HG02642 (cell line): ENCODE results near the gene CYP20A1.
"Not testable (repeated sequence)": the region's sequence is repeated elsewhere in the genome, so short reads cannot be mapped to it uniquely, and the experiment has no call there.

Source experiments
- ATAC-seq: cut with Tn5 transposase; IDR thresholded peaks from one replicate; pipeline ENCODE4 v1.9.1; 2021; ENCODE audit warnings: mild to moderate bottlenecking; ENCODE audit not compliant: unreplicated experiment, poor library complexity

Gene CYP20A1, protein sequence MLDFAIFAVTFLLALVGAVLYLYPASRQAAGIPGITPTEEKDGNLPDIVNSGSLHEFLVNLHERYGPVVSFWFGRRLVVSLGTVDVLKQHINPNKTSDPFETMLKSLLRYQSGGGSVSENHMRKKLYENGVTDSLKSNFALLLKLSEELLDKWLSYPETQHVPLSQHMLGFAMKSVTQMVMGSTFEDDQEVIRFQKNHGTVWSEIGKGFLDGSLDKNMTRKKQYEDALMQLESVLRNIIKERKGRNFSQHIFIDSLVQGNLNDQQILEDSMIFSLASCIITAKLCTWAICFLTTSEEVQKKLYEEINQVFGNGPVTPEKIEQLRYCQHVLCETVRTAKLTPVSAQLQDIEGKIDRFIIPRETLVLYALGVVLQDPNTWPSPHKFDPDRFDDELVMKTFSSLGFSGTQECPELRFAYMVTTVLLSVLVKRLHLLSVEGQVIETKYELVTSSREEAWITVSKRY

DNA sequence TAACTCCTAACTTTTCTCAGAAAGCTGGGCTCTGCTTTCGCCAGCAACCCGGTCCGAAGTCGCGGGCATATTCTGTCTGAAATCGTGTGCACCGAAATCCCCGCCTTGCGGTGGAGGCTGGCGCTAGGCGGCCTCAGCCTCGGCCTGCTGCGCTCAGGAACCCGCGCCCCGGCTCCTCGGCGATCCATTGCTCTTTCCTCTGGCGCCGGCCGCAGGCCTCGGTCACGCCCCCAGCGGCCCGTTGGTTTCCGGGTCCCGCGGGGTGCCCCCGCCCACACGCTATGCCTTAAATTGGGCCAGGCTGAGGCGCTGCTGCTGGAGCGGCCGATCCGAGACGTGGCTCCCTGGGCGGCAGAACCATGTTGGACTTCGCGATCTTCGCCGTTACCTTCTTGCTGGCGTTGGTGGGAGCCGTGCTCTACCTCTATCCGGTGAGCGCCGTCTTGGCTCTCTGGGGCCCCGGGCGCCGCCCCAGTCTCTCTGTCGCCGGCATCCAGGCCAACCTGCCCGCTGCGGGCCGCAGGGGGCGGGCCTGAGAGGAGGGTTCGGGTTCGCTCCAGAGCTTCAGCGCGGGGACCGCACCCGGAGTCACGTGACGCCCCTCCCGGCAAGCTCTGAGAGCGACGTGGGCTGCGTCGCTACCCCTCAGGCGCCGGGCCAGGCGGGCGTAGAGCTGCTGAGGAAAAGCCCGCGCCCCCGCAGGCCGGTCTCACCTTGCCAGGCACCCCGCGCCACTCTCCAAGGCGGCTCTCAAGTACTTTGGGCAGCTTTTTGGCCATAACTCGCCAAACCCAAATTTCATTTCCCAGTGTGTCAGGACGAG lies at the start of gene CYP20A1:
Gene CYP20A1, plus strand, starts transcription at position 315 of the 823 bp plus-strand sequence. Its CDS starts 45 bp downstream, at position 360.
- peak; percentile 92 for ATAC-seq

- ATAC-seq = not testable (repeated sequence)
Observed at GRCh38 chr2:203190547-203190946, 48.3 kb upstream of the CYP20A1 start.

DNA sequence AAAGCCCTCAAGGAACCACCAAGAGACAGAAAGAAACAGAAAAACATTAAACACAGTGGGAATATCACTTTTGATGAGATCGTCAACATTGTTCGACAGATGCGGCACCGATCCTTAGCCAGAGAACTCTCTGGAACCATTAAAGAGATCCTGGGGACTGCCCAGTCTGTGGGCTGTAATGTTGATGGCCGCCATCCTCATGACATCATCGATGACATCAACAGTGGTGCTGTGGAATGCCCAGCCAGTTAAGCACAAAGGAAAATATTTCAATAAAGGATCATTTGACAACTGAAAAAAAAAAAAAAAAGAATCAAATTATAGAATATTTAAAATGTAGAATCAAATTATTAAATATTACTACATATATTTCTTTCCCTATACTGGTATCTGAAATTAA lies 47.8 kb upstream of the CYP20A1 start:
- ATAC-seq = not testable (repeated sequence)

DNA sequence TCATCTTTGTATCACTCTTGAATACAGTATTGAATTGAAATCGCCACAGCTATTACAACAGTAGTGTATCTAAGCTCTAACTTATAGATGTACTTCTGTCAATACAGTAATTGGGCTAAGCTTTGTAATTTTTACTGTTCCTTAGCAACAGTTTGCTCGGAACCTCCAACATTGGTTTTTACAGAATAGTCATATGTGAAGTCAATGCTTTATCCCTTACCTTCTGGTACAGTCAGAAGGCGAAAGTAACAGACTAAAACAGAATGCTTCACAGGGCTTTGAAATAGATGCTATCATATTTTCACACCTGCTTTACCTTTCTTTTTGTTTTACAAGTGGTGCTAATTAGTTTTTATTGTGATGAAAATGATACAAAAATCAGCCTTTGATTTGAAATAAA lies 46.9 kb upstream of the CYP20A1 start:
- ATAC-seq = no peak

GRCh38 chr2:203195331-203196036 lies 43.3 kb upstream of the CYP20A1 start:
- no peak for ATAC-seq

DNA sequence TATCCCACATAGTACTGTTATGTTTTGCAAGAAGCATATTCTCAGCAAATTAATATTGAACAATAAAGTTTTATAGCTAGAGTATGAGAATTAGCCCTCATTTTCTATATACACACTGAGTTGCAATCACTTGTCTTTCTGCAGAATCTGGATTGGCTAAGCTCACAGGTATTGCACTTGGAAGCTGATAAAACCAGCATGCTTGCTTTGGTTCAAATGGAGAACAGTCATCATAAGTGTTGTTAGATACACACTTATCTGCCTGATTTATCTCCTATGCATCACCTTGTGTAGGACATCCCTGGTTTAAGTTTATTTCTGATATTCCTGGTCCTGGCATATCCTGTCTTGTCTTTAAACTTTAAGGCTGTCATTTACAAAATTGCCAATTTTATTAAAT lies 38.0 kb upstream of the CYP20A1 start:
- no peak for ATAC-seq

DNA sequence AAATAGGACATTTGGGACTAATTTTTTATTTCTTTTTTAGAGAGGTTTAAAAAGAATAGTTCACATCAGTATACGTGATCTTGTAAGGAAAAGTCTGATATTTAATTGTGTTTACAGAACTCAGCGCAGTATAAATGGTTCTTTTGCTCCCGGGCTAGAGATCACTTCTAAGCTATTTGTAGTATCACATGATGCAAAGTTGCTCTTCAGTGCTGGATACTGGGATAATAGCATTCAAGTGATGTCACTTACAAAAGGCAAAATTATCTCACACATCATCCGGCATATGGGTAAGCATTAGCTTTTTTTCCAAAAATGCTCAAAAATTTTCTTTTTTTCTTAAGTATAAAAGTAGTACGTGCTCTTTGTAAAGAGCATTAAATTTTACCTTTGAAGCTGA lies 37.4 kb upstream of the CYP20A1 start:
- no peak for ATAC-seq

DNA sequence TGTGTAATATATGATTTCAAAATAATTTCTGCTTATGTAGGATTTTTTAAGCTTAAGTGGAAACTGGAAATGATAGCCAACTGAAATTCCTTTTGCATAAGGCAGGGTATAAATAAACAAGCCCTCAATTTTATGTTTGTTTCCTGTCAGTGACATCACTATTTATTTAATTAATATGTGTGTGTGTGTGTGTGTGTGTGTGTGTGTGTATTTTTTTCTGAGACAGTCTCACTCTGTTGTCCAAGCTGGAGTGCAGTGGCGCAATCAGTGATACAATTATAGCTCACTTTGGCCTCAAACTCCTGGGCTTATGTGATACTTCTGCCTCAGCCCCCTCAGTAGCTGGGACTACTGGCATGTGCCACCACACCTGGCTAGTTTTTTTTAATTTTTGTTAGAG lies 29.3 kb upstream of the CYP20A1 start:
- no peak for ATAC-seq

DNA sequence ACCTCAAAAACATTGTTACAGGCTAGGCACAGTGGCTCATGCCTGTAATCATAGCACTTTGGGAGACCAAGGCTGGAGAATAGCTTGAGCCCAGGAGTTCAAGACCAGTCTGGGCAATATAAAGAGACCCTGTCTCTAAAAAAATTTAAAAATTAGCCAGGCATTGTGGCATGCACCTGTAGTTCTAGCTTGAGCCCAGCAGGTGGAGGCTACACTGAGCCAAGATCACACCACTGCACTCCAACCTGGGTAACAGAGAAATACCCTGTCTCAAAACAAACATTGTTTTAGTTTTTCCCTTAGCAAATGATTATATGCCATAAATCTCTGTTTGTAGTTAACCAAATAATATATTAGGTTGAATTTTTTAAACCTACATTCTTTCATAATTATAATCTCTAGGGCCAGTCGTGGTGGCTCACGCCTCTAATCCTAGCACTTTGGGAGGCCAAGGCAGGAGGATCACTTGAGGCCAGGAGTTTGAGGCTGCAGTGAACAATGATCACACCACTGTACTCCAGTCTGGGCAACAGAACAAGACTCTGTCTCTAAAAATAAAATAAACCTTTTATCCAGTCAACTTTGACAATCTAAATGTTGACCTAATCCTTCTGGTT lies 13.3 kb upstream of the CYP20A1 start:
- ATAC-seq = peak; percentile 63

DNA sequence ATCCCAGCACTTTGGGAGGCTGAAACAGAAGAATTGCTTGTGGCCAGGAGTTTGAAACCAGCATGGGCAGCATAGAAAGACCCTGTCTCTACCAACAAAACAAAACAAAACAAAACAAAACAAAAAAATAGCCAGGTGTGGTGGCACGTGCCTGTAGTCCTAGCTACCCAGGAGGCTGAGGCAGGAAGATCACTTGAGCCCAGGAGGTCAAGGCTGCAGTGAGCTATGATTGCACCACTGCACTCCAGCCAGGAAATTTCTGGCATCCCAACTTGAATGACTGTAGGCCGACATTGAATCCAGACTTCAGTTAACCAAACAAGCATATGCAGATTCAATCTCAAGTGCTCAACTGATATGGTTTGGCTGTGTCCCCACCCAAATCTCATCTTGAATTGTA lies 9.1 kb upstream of the CYP20A1 start:
- ATAC-seq = not testable (repeated sequence)

GRCh38 chr2:203237346-203238238 lies 1.2 kb upstream of the CYP20A1 start:
- ATAC-seq = no peak

GRCh38 chr2:203238292-203238703 lies 520 bp upstream of the CYP20A1 start:
- peak; percentile 0 for ATAC-seq

DNA sequence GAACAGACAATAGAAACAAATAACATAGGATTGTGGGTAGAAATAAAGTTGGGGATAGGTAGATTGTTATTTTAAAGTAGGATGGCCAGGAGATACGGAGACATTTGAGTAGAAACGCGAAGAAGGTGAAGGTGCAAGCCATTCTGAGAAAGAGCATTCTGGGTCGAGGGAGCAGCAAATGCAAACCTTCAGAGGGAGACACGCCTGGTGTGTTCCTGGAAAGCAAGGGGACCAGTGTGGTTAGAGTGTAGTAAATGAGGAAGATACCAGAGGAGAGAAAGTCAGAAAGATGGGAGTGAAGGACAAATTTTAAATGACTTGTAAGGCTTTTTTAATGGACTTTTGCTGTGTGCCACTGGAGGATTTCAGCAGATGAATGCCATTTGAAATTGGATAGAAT lies 1.7 kb downstream of the CYP20A1 start:
- no peak for ATAC-seq

DNA sequence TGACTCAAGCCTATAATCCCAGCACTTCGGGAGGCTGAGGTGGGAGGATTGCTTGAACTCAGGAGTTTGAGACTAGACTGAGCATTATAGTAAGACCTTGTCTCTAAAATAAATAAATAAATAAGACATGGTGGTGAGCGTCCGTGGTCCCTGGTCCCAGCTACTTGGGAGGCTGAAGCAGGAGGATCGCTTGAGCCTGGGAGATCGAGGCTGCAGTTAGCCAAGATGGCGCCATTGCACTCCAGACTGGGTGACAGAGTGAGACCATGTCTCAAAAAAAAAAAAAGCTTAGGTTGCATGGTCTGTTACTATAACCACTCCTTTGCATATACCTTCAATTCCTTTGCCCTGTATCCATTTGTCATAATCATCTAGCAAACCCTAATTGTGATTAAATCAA lies 3.7 kb downstream of the CYP20A1 start:
- no peak for ATAC-seq

DNA sequence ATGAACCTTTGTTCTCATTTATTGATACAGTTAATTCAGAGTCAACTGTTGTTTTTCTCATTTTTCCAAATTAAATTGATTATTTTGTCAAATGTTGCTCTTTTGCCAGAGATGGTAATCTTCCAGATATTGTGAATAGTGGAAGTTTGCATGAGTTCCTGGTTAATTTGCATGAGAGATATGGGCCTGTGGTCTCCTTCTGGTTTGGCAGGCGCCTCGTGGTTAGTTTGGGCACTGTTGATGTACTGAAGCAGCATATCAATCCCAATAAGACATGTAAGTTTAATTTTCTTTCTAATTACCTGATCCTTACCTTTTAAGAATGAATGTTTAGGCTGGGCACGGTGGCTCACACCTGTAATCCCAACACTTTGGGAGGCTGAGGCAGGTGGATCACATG lies 7.8 kb downstream of the CYP20A1 start:
- no peak for ATAC-seq

- no peak for ATAC-seq
Observed at GRCh38 chr2:203252818-203253217, 14.0 kb downstream of the CYP20A1 start.

DNA sequence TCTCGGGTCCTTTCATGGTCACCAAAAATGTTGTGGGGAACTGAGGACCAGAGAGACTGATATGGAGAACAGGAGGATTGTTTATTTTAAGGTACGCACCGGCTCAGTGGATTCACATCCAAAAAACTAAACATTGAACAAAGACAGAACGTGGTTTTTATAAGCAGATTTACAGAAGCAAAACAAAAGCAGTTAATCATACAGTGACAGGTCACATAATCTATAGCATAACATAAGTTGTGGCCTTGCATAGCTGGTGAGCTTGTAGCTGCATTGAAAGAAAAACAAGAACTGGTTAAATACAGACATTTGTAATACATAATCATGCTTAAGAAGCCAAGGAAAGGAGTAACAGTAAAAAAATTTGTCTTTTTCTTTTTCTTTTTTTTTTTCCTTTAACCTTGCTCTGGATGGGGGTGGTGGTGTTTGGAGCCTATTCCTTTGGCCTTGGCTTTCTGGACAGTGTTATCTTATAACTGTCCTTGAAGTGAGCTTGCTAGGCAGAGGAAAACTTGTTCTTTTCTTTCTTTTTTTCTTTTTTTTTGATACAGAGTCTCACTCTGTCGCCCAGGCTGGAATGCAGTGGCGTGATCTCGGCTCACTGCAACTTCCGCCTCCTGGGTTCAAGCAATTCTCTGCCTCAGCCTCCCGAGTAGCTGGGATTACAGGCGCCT lies 14.7 kb downstream of the CYP20A1 start:
- not testable (repeated sequence) for ATAC-seq

GRCh38 chr2:203261326-203262159 lies 22.7 kb downstream of the CYP20A1 start:
- ATAC-seq = no peak
